ENCODE data around the gene POLK. TPM values are rescaled to one million over a fixed set of nuclear protein-coding genes. Genes with fewer than 3 reads are reported as not detected.

POLK gene
- total and polyA plus RNA-seq, 2 of the 8 experiments (the other 6 are each of a cell fraction or from before 2014, with no cell fraction given): 2.0 to 9.0 TPM

DNA sequence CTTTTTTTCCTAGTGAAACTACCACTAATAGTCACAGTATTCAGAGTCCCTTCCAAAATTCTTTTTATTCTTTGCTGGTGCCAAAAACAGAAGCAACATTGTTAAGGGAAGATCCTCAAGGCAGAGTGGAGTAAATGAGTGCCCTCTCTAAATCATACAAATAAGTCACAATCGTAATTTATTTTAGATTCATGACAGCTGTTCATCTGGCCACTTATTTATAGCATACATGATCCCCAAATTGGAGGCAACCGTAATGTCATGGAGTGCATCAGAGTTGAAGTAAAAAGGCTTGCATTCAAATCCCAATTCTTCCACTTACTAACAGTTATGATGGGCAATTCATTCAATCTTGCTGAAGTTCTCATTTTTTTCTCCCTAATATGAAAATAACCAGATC is 33.4 kb downstream of the POLK start:
- no peaks in the 10 kb centered on the region for H3K79me1 ChIP-seq (ENCODE audit: low read depth, low read length)
- no peak overlapping the region for H3K18ac ChIP-seq (ENCODE audit: extremely low read depth, low read length)
- H3K9ac ChIP-seq (replicated peaks in 1 of 4; ENCODE audit: extremely low read depth in 1 of 4, low read depth in 3 of 4, low read length in 3 of 4): no peak overlapping the region
- H3K27me3 ChIP-seq (replicated peaks in 1 of 4; ENCODE audit: control insufficient read depth in 3 of 4, extremely low read depth in 1 of 4, insufficient read depth in 3 of 4, low read length in 3 of 4): no peaks in the 10 kb centered on the region
- no peak overlapping the region for H3K23ac ChIP-seq (ENCODE audit: insufficient read length)
- DNase-seq (ENCODE audit: low read depth in 1 of 2, low spot score in 2 of 2): no peak
- no peak overlapping the region for H4K91ac ChIP-seq (replicated peaks; ENCODE audit: insufficient read length, low read length)
- 87% methylated on average over 2 of the region's 2 CpGs; no CpG with 5 or more reads in 1 of the 2 experiments for WGBS, 2 experiments (ENCODE audit: extremely low coverage in 1 of 2, insufficient coverage in 1 of 2, insufficient read length in 1 of 2, insufficient replicate concordance in 2 of 2, low coverage in 1 of 2, low lambda C conversion rate in 2 of 2, missing lambda C conversion rate in 1 of 2)
- no peaks in the 10 kb centered on the region for H3K23me2 ChIP-seq (ENCODE audit: low read depth, low read length)
- ChIA-PET POLR2A (ENCODE audit: partially characterized antibody) (no interaction called here), CTCF (ENCODE audit: partially characterized antibody) (interaction anchor here (0.7 kb wide), 1 partner anchor 381 kb away, joined by 3 read pairs; no protein-coding TSS in a partner anchor)
- no peak overlapping the region for H3K27ac ChIP-seq (ENCODE audit: low read depth, low read length)
- no peak overlapping the region for H2BK20ac ChIP-seq (ENCODE audit: low read length)
- H2BK5ac ChIP-seq (ENCODE audit: low read depth, low read length): no peak overlapping the region
- H3K56ac ChIP-seq (replicated peaks; ENCODE audit: insufficient read length, low read depth, low read length): no peak overlapping the region
- H4K20me1 ChIP-seq (replicated peaks in 1 of 2; ENCODE audit: control insufficient read depth in 1 of 2, insufficient read depth in 2 of 2, low read length in 2 of 2): no peaks in the 10 kb centered on the region
- no peak overlapping the region for H4K5ac ChIP-seq (ENCODE audit: insufficient read length, low read depth, low read length)
- H2AK5ac ChIP-seq (ENCODE audit: low read depth, low read length): no peak overlapping the region
- H2BK15ac ChIP-seq (ENCODE audit: low read length): no peak overlapping the region
- no peak overlapping the region for H3K14ac ChIP-seq (ENCODE audit: insufficient read length)
- FAIRE-seq: no peak
- H3K4me2 ChIP-seq (ENCODE audit: insufficient read depth in 1 of 2, low read depth in 2 of 2, low read length in 2 of 2): no peak overlapping the region
- no peak overlapping the region for H2AFZ ChIP-seq (ENCODE audit: low read length)
- no peaks in the 10 kb centered on the region for H3K79me2 ChIP-seq (ENCODE audit: control insufficient read depth in 1 of 2, insufficient read depth in 2 of 2, low read length in 2 of 2)
- no peaks in the 10 kb centered on the region for H3K36me3 ChIP-seq (ENCODE audit: control insufficient read depth in 2 of 4, insufficient read depth in 4 of 4, low read length in 3 of 4)
- H3K4ac ChIP-seq (replicated peaks; ENCODE audit: insufficient read length, low read depth, low read length): no peak overlapping the region
- H4K8ac ChIP-seq (ENCODE audit: extremely low read depth, insufficient read depth, low read length): no peak overlapping the region
- no peak overlapping the region for H2BK12ac ChIP-seq (ENCODE audit: low read depth, low read length)
- H2BK120ac ChIP-seq (replicated peaks; ENCODE audit: low read depth, low read length): no peak overlapping the region
- no peak overlapping the region for H3K4me3 ChIP-seq (ENCODE audit: extremely low read depth in 1 of 4, insufficient read depth in 2 of 4, low read depth in 3 of 4, low read length in 4 of 4)
- no peaks in the 10 kb centered on the region for H3K9me3 ChIP-seq (ENCODE audit: insufficient read depth in 2 of 2, low read depth in 1 of 2, low read length in 1 of 2)
- no peaks in the 10 kb centered on the region for H3K4me1 ChIP-seq (replicated peaks in 1 of 4; ENCODE audit: control insufficient read depth in 3 of 4, insufficient read depth in 4 of 4, low read length in 3 of 4)
- TF ChIP-seq TAF7 (optimal IDR thresholded peaks at IDR 0.05; ENCODE audit: borderline replicate concordance, low read depth, low read length): no peak
- no peak for TF ChIP-seq CBX8 (IDR thresholded peaks at IDR 0.05; ENCODE audit: borderline replicate concordance, low read depth, low read length)
- TF ChIP-seq BCL11A (IDR thresholded peaks at IDR 0.05; ENCODE audit: low read depth in 2 of 2, low read length in 2 of 2): no peak
